Upper lobe of left lung (tissue), 6 donors: ENCODE data around the gene RAN. TPM values are rescaled to one million over a fixed set of nuclear protein-coding genes. Genes with fewer than 3 reads are reported as not detected.

ENCODE experiments used
- ATAC-seq, 2 donors: fragments of 200-7000 bp; cut with Tn5 transposase; one replicate each; pipeline ENCODE4 v1.9.1; 2022; ENCODE audit warnings: mild to moderate bottlenecking in 2 of 2, moderate library complexity in 2 of 2; ENCODE audit not compliant: low FRiP score in 2 of 2
- DNase-seq, 2 donors: peaks; one replicate each; pipeline ENCODE4 v3.0.0-alpha.2; 2019 to 2020
- H3K27ac ChIP-seq, 4 donors: fragments of 200-600 bp; sonication (generic); one replicate each; pipeline ENCODE4 v1.5.1; 2016 to 2019
- H3K27me3 ChIP-seq, 4 donors: fragments of 200-600 bp; sonication (generic); one replicate each; pipeline ENCODE4 v1.5.1; 2017 to 2019
- H3K36me3 ChIP-seq, 4 donors: fragments of 200-600 bp; sonication (generic); one replicate each; pipeline ENCODE4 v1.5.1; 2016 to 2019
- H3K4me1 ChIP-seq, 4 donors: fragments of 200-600 bp; sonication (generic); one replicate each; pipeline ENCODE4 v1.5.1; 2018 to 2019
- H3K4me3 ChIP-seq, 4 donors: fragments of 200-600 bp; sonication (generic); one replicate each; pipeline ENCODE4 v1.5.1; 2017 to 2019; ENCODE audit warnings: mild to moderate bottlenecking in 2 of 4, moderate library complexity in 1 of 4
- H3K9me3 ChIP-seq, 4 donors: fragments of 200-600 bp; sonication (generic); one replicate each; pipeline ENCODE4 v1.5.1; 2018 to 2019
- CTCF ChIP-seq, 6 experiments: fragments of 450-650 bp in 4 of 6; fragments of 200-600 bp in 2 of 6; sonication (generic) in 2 of 6; IDR thresholded peaks; one replicate each; pipeline ENCODE4 v1.5.1; 2016 to 2019; ENCODE audit warnings: antibody characterized with exemption in 6 of 6
- EP300 ChIP-seq, 4 donors: sonication (generic); formaldehyde crosslinking; IDR thresholded peaks; one replicate each; pipeline ENCODE4 v1.5.1; 2017; ENCODE audit warnings: antibody characterized with exemption in 4 of 4, control low read depth in 2 of 4
- POLR2A ChIP-seq, 4 donors: fragments of 450-650 bp; IDR thresholded peaks; one replicate each; pipeline ENCODE4 v1.5.1; 2016 to 2017; ENCODE audit warnings: antibody characterized with exemption in 4 of 4, mild to moderate bottlenecking in 2 of 4
- POLR2AphosphoS5 ChIP-seq, 2 donors: sonication (generic); formaldehyde crosslinking; IDR thresholded peaks; one replicate each; pipeline ENCODE4 v1.5.1; 2017; ENCODE audit warnings: antibody characterized with exemption in 2 of 2
- WGBS, 2 donors: methylation state at CpG; one replicate each; pipeline ENCODE4 v1.1.5; 2017 to 2018; 5-methylcytosine and 5-hydroxymethylcytosine counted together
- total RNA-seq, 6 donors: library from RNA; depleted of rRNA in 4 of 6; stranded (reverse); fragments of >200 nt in 4 of 6; gene quantifications; one replicate each; pipeline versions ENCODE4 v1.1.0 to v1.2.1, GENCODE V29; 2016 to 2021
- donor health status: DM: no; HTN: no; CAD: no; lungs with moderate emphysema.
- donor health status: DM: no; HTN: yes; CAD: no; lungs with severe emphysema.

Gene RAN
- total RNA-seq, 6 donors from 2014 or later = 75.4 to 406 (median 188) TPM

GRCh38 chr12:130828895-130829294 is 43.0 kb upstream of the RAN start:
- Histone ChIP-seq H3K36me3 (peaks cover 0 to 6% (median 0%) of the 10 kb centered on the region in 4 donors), H3K4me1 (peaks cover 12 to 22% (median 19%) of the 10 kb centered on the region in 4 donors), H3K9me3 (no peaks in the 10 kb centered on the region), H3K27ac (no peak overlapping the region), H3K4me3 (no peak overlapping the region), H3K27me3 (no peaks in the 10 kb centered on the region)
- no peak for TF ChIP-seq CTCF (IDR thresholded peaks at IDR 0.05)
- TF ChIP-seq POLR2AphosphoS5 (IDR thresholded peaks at IDR 0.05) = no peak
- no peak for TF ChIP-seq POLR2A (IDR thresholded peaks at IDR 0.05)
- TF ChIP-seq EP300 (IDR thresholded peaks at IDR 0.05) = no peak
- ATAC-seq (no peak), DNase-seq (no peak)
- 93 to 96% methylated on average over 8 of the region's 8 CpGs for WGBS, 2 donors

- TF ChIP-seq EP300 (IDR thresholded peaks at IDR 0.05) = no peak
- TF ChIP-seq CTCF (IDR thresholded peaks at IDR 0.05) = no peak
- no peak for TF ChIP-seq POLR2A (IDR thresholded peaks at IDR 0.05)
- no peak for TF ChIP-seq POLR2AphosphoS5 (IDR thresholded peaks at IDR 0.05)
- Histone ChIP-seq H3K4me3 (no peak overlapping the region), H3K9me3 (no peaks in the 10 kb centered on the region), H3K27me3 (no peaks in the 10 kb centered on the region), H3K4me1 (peaks cover 12 to 22% (median 19%) of the 10 kb centered on the region in 4 donors), H3K27ac (no peak overlapping the region), H3K36me3 (peaks cover 0 to 4% (median 0%) of the 10 kb centered on the region in 4 donors)
- DNase-seq = no peak
- 88 to 90% methylated on average over 14 to 17 of the region's 17 CpGs for WGBS, 2 donors
- ATAC-seq = no peak
These were observed 42.2 kb upstream of the RAN start for GRCh38 chr12:130829391-130830245.

DNA sequence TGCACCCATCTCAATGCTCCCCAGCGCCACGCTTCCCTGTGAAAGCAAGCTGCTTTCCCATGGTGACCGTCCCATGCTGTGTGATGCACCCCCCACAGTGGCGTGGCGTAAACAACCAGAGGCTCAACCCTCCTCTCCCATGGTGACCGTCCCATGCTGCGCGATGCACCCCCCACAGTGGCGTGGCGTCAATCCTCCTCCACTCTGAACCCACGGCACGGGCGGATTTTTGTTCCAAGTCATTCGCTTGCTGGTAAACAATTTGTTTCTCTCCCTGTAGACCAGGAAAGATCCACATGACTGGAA is 41.7 kb upstream of the RAN start:
- Histone ChIP-seq H3K36me3 (peaks cover 0 to 4% (median 0%) of the 10 kb centered on the region in 4 donors), H3K4me1 (peaks cover 12 to 22% (median 19%) of the 10 kb centered on the region in 4 donors), H3K27me3 (no peaks in the 10 kb centered on the region), H3K27ac (no peak overlapping the region), H3K4me3 (no peak overlapping the region), H3K9me3 (no peaks in the 10 kb centered on the region)
- 85 to 91% methylated on average over 14 of the region's 14 CpGs for WGBS, 2 donors
- no peak for TF ChIP-seq POLR2A (IDR thresholded peaks at IDR 0.05)
- TF ChIP-seq POLR2AphosphoS5 (IDR thresholded peaks at IDR 0.05) = no peak
- TF ChIP-seq EP300 (IDR thresholded peaks at IDR 0.05) = no peak
- TF ChIP-seq CTCF (IDR thresholded peaks at IDR 0.05) = no peak
- DNase-seq (no peak), ATAC-seq (no peak)

- DNase-seq (no peak), ATAC-seq (no peak)
- WGBS, 2 donors = 95% methylated on average over 4 of the region's 4 CpGs
- Histone ChIP-seq H3K4me1 (peaks cover 13 to 20% (median 16%) of the 10 kb centered on the region in 4 donors), H3K4me3 (no peak overlapping the region), H3K27me3 (no peaks in the 10 kb centered on the region), H3K27ac (no peak overlapping the region), H3K9me3 (no peaks in the 10 kb centered on the region), H3K36me3 (peaks cover 0 to 2% (median 0%) of the 10 kb centered on the region in 4 donors)
- TF ChIP-seq POLR2AphosphoS5 (IDR thresholded peaks at IDR 0.05) (no peak), POLR2A (IDR thresholded peaks at IDR 0.05) (no peak)
These were observed 40.6 kb upstream of the RAN start for GRCh38 chr12:130831246-130831645.

GRCh38 chr12:130831876-130832405 is 39.9 kb upstream of the RAN start:
- H3K36me3 ChIP-seq = no peaks in the 10 kb centered on the region
- H3K27ac ChIP-seq = no peak overlapping the region
- DNase-seq = no peak
- 88 to 90% methylated on average over 5 of the region's 5 CpGs for WGBS, 2 donors
- peaks cover 10 to 20% (median 19%) of the 10 kb centered on the region in 4 donors for H3K4me1 ChIP-seq
- H3K4me3 ChIP-seq = no peak overlapping the region
- no peaks in the 10 kb centered on the region for H3K9me3 ChIP-seq
- no peak for TF ChIP-seq POLR2A (IDR thresholded peaks at IDR 0.05)
- no peak for TF ChIP-seq POLR2AphosphoS5 (IDR thresholded peaks at IDR 0.05)
- TF ChIP-seq CTCF (IDR thresholded peaks at IDR 0.05) = no peak
- TF ChIP-seq EP300 (IDR thresholded peaks at IDR 0.05) = no peak
- ATAC-seq = no peak
- no peaks in the 10 kb centered on the region for H3K27me3 ChIP-seq
